H1 (cell line): ENCODE data around the gene CD300LG. TPM values are rescaled to one million over a fixed set of nuclear protein-coding genes. Genes with fewer than 3 reads are reported as not detected.

Source experiments
- KDM4A ChIP-seq: IDR thresholded peaks from one replicate; pipeline ENCODE4 v1.7.1; 2012; ENCODE audit warnings: low read depth, mild to moderate bottlenecking, moderate library complexity, low read length, inconsistent platforms; ENCODE audit not compliant: severe bottlenecking
- MAFK ChIP-seq: IDR thresholded peaks from 2 replicates; pipeline ENCODE4 v1.6.1; 2012; ENCODE audit warnings: low read depth, mild to moderate bottlenecking, improper control_type of control experiment, low read length
- NANOG ChIP-seq: IDR thresholded peaks from 2 replicates; pipeline ENCODE4 v1.6.1; 2011; ENCODE audit warnings: low read length, low read depth, mild to moderate bottlenecking, inconsistent platforms; ENCODE audit not compliant: insufficient read depth, poor library complexity, severe bottlenecking
- RFX5 ChIP-seq: IDR thresholded peaks from 2 replicates; pipeline ENCODE4 v1.6.1; 2011; ENCODE audit warnings: low read depth, low read length, improper control_type of control experiment, borderline replicate concordance
- SP2 ChIP-seq: IDR thresholded peaks from 2 replicates; pipeline ENCODE4 v1.6.1; 2012; ENCODE audit warnings: mild to moderate bottlenecking, low read length, inconsistent platforms
- TAF7 ChIP-seq: optimal IDR thresholded peaks from 2 replicates; pipeline ENCODE3; 2011; ENCODE audit warnings: low read depth, mild to moderate bottlenecking, inconsistent platforms, low read length, moderate library complexity, borderline replicate concordance
- USF2 ChIP-seq: IDR thresholded peaks from 2 replicates; pipeline ENCODE4 v1.6.1; 2011; ENCODE audit warnings: low read length, improper control_type of control experiment
- polyA plus RNA-seq, 7 experiments: library from polyadenylated mRNA; depleted of rRNA in 3 of 7; stranded (reverse) in 5 of 7; unstranded in 2 of 7; fragments of >200 nt in 5 of 7; fragments of 200-250 nt in 2 of 7; gene quantifications; 1 replicate in 5 of 7; 2 replicates in 1 of 7; 4 replicates in 1 of 7; pipeline versions ENCODE4 v1.2.1 to v1.2.3, GENCODE V29; 2011 to 2013; ENCODE audit warnings: missing spikeins in 2 of 7, mixed read lengths in 2 of 7
- total RNA-seq: library from RNA; stranded (reverse); fragmentation: NEBNext Ultra II Directional; extraction: Animal tissue kit (Norgen Biotek cat#: 25700); gene quantifications from 2 replicates; pipeline ENCODE4 v1.2.1, GENCODE V29; 2021

Gene CD300LG
- total and polyA plus RNA-seq, 2 of the 8 experiments (the other 6 are each of a cell fraction or from before 2014, with no cell fraction given) = 0.06 TPM; not detected in 1

DNA sequence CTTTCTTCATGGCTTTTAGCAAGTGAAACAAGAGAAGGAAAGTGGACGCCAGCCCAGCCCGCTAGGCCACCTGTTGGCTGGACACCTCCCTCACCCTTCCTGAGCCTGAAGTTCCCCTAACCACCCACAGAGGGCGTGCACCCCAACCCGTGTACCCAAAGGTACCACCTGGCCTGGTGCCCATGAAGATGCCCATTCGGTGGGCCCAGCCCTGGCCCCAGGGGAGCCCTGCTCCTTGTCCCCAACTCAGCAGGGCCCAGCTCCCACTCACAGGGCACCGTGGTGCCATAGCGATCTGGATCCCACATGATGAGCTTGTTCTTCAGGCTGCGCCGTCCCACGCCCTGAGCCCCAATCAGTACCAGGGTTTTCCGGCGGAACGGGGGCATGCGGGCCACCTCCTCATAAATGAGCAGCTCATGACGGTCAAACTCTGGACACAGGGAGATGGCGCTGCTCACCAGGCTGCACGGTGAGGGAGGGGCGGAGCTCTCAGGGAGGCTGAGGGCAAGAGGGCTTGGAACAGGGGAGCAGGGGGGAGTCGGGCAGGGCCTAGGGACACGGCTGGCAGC lies 33.5 kb downstream of the CD300LG start (continued):
- TF ChIP-seq TAF7 (no peak), RFX5 (no peak), USF2 (no peak), SP2 (no peak), MAFK (no peak), KDM4A (no peak), NANOG (no peak)
